Effector CD8-positive, alpha-beta T cell (primary cell): ENCODE data around the gene MIEF2.
A peak's percentile ranks its signal among the peaks of the same experiment; 100 is the strongest.
"Not testable (repeated sequence)": the region's sequence is repeated elsewhere in the genome, so short reads cannot be mapped to it uniquely, and the experiment has no call there.

Experiments used
- DNase-seq: peaks from one replicate; lab custom pipeline; 2025; lab: John Stamatoyannopoulos, UW

MIEF2 gene

GRCh38 chr17:18291718-18292540 is 31.5 kb downstream of the MIEF2 start:
- no peak for DNase-seq

- not testable (repeated sequence) for DNase-seq
These were observed 37.6 kb downstream of the MIEF2 start for GRCh38 chr17:18298061-18298460.

- no peak for DNase-seq
These were observed 40.4 kb downstream of the MIEF2 start for GRCh38 chr17:18300725-18301480.

- DNase-seq: not testable (repeated sequence)
These were observed 42.7 kb downstream of the MIEF2 start for GRCh38 chr17:18303206-18303605.

GRCh38 chr17:18309202-18309601 is 48.7 kb downstream of the MIEF2 start:
- DNase-seq: no peak

GRCh38 chr17:18314059-18314730 is 53.7 kb downstream of the MIEF2 start:
- DNase-seq: no peak

- peak; percentile 94 for DNase-seq
These were observed 54.5 kb downstream of the MIEF2 start, which contains the start of the genes SMCR8 and TOP3A for GRCh38 chr17:18314731-18315561. TSS of gene SMCR8 (plus strand) at chr17:18315293. CDS start at chr17:18315790, 497 bp downstream. TSS of gene TOP3A (minus strand) at chr17:18314994. CDS start at chr17:18314778, 216 bp downstream.

GRCh38 chr17:18315562-18315922 is 55.1 kb downstream of the MIEF2 start:
- no peak for DNase-seq

GRCh38 chr17:18315961-18316360 is 55.5 kb downstream of the MIEF2 start:
- no peak for DNase-seq
